NCI-H748 (cell line): ENCODE results near the gene ABCG1.
"Not testable (repeated sequence)": the region's sequence is repeated elsewhere in the genome, so short reads cannot be mapped to it uniquely, and the experiment has no call there.

Experiments used
- DNase-seq: peaks from one replicate; lab custom pipeline; 2025; ENCODE audit not compliant: unreplicated experiment; lab: John Stamatoyannopoulos, UW

ABCG1 gene

GRCh38 chr21:42218836-42219605, at the start of gene ABCG1:
ABCG1 (plus strand) TSS chr21:42219140; CDS start chr21:42219263, 123 bp downstream.
- peak; percentile 78 for DNase-seq

DNA sequence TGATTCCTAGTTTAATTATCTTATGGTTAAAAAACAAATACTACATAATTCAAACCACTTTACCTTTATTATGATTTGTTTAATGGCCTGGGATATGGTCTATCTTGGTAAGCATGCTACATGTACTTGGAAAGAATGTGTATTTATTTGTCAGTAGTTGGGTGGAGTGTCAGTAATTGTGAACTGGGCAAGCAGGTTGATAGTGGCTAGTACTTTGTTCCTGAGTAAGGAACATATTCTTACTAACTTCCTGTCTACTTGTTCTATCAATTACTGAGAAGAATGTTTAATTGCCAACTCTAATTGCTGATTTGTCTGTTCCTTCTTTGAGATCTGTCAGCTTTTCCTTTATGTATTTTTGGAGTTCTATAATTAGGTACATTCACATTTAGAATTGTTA, 49.2 kb upstream of the ABCG1 start:
- no peak for DNase-seq

DNA sequence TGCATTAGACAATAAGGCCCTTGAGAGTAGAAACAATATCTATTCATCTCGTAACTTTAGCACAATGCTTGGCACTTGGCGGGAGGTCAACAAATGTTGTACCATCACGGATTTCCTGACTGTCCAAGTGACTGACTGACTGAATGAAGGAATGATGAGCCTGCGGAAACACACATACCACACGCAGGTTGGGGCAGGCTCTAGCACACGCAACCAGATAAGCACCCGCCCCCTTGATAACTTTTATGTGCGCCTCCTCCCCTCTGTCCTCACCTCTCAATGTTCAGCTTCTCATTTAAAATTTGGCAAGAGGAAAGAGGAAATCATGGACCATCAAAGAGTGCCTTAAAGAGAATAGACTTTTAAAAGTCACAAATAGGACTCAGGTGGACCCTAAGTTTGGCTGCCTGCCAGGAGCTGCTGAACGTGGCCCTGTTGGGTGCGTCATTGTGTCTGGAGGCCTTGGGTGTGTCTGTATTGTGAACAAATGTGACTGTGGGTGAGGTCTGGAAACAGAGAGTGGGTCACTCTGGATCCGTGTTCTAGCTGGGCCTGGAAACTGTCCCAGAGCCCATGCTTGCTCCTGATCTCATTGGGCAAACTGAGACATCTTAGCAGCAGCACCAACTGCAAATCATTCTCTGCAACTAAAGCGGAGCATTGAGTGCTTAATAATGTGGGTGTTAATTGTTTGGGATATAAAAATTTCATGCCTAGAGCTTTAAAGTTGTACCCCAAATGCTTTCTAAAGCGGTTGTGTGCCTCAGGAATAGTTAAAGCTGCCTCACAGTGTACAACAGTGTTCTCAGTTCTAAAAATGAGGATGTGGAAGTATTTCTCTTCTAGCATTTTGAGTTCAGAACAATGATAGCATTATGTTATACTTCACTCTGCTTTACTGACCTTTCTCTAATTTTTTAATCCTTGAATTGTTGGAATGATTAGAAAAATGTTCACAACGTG, 47.6 kb upstream of the ABCG1 start:
- peak; percentile 90 for DNase-seq

DNA sequence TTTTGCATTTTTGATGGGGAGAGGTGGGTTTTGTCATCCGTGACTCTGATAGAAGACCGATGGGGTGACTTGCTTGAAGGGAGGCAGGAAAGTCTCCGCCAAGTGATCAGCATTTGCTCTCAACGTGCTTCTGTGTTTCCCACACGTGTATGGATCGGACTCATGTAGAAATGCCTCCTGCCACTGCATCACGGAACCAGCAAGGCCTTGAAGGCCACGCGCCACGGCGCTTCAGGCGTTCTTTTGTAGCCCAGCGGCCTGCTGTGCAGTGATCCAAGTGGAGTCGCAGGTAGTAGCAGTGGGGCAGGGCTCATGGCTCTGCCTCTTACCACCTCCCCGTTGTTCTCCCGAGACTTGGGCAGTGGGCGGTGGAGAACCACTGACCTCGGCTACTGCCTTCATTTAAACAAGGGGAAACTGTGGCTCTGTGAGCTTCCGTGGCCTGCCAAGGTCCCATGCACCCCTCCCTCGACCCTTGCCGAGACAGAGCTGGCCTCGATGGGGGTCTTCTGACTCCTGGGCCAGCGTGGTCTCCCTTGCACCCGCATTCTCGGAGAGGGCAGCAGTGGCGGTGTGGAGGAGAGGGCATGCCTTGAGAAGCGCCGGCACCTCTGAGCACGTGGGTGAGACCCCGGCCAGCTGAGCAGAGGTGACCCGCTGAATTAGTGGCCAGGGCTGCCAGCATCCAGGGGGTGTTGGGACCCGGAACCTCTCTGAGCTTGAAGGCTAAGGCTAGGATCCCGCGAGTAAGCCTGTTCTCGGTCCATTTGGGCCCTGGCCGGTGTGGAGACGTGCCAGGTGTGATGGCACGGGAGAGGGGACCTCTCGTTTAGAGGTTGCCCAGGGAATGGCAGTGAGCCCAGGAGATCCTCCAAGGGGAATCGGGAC, 46.1 kb upstream of the ABCG1 start:
- DNase-seq = no peak

DNA sequence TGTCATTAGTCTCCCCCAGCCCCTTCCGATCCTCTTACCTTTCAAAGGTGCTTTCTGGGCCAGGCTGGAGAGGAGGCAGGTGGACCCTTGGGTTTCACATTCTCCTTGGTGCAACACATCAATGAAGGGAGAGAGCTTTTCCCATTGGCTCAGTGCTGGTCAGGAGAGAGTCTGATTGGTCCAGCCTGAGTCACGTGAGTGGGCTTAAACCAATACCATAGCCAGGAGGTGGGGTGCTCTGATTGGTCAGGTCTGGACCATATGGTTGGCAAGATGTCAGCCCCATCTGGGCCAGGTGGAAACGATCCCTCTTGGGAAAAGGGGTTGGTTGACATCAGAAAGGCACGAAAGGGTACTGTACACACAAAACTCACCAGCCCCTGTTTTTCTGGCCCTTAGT, 44.8 kb upstream of the ABCG1 start:
- DNase-seq = no peak

DNA sequence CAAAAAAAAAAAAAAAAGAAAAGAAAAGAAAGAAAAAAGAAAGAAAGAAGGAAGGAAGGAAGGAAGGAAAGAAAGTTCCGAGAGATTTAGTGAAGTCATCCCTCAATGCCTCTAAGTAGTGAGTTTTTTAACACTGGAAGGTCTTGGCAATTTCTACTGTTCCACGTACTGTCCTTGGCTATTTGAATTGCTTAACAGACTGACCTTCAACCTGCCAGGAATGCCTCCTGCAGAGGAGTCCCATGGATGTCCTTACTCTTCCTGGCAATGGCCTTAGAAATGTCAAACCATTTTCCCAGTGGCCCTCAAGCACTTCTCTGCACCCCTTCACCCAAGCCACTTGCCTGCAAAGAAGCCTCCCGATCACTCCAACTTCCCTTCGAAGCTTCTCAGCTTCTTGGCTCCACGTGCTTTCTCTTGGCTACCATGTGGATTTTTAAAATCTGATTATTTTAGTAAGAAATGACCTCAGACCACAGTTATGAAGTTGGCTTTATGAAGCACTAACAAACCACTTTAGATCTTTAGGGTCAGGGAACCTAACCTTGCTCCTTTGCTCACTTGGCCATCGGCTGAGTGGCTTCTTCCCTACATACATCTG, 43.7 kb upstream of the ABCG1 start:
- no peak for DNase-seq

GRCh38 chr21:42176859-42177258, 42.1 kb upstream of the ABCG1 start:
- no peak for DNase-seq

GRCh38 chr21:42179316-42179715, 39.6 kb upstream of the ABCG1 start:
- DNase-seq = no peak

- DNase-seq = not testable (repeated sequence)
Measured at GRCh38 chr21:42180001-42180400, 38.9 kb upstream of the ABCG1 start.

- DNase-seq = no peak
Measured at GRCh38 chr21:42182713-42183371, 36.1 kb upstream of the ABCG1 start.

DNA sequence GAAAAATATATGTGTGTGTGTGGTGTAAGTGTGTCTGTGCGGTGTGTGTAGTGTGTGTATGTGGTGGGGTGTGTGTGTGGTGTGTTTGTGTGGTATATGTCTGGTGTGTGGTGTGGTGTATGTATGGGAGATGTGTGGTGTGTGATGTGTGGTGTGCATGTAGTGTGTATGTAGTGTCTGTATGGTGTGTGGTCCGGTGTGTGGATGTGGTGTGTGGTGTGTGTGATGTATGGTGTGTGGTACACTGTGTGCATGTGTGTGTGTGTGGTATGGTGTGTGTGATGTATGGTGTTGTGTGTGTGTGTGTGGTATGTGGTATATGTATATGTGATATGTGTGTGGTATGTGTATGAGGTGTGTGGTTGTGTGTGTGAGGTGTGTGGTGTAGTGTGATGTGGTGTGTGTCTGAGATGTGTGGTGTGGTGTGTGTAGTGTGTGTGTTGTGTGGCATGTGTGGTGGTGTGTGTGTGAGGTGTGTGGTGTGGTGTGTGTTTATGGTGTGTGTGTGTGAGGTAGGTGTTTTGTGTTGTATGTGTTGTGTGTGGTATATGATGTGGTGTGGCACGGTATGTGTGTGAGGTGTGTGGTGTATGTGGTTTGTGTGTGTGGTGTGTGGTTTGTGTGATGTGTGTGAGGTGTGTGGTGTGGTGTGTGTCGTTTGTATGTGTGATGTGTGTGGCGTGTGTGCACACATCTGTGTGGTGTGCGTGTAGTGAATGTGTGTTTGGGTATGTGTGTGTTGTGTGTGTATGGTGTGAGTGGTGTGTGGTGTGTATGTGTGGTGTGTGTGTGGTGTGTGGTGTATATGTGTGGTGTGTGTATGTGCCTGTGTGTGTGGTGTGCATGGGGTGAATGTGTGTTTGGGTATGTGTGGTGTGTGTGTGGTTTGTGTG, 35.3 kb upstream of the ABCG1 start:
- DNase-seq = no peak

- no peak for DNase-seq
Measured at GRCh38 chr21:42186591-42186990, 32.3 kb upstream of the ABCG1 start.

DNA sequence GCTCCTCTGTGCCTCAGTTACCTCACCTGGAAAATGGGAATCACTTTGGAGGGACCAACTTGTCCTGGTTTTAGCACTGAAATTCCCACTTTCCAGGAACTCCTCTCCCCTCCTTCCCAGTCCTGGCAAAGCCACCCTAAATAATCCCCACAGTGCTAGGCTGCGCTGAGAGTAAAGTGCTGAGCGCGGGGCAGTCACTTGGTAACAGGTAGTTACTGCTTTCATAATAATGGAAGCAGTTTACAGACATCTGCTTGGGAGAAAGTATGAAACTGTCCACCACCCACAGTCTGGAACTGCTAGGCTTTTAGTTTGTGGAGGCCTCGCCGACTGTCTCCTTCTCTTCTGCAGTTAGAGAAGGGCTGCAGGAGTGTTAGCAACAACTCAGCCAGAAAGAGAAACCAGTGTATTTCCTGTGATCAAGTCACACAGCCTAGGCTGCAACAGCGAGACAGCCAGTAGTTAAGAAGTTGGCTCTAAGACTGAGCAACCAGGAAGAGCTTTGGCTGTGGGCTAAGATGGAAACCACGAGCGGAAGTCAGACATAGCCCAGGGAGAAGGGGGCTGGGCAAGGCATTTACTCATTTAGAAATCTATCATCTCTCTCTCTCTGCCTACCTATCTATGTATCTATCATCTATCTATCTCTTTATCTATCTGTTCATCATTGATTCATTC, 30.8 kb upstream of the ABCG1 start:
- DNase-seq = no peak

DNA sequence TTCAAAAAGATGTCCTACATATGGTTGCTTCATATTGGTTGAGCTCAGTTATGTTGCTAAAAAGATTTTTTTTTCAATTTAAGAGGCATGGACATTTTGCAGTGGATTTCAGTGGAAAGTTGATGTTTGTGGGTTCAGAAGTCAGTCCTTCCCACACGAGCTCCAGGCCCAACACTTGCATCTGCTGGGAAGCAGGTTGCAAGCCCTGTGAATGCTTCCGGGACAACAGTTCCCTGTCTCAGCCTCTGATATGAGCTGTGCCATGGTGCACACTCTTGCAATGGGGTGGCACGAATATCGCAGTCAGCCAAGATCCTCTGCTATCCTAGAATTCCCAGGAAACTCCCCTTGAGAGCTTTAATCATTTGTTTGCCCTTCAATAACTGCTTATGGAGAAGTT, 30.3 kb upstream of the ABCG1 start:
- DNase-seq = no peak

DNA sequence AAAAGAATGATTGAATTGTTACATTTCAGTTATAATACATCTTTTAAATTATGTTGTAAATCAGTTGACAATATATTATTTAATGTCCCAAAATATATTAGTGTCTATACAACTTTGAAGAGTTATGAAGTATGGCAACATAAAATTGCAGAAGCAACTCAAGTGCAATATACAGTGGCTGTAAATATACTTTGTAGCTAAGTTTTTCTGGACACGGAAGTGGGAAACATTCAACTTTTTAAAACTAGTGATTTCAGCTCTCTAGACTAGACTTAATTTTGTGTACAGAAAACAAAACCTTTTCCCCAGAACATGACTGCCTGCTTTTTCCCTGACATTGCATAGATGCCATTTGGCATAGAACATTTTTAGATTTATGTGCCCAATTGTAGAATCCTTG, 29.5 kb upstream of the ABCG1 start:
- no peak for DNase-seq

GRCh38 chr21:42189860-42190485, 29.0 kb upstream of the ABCG1 start:
- DNase-seq = no peak

DNA sequence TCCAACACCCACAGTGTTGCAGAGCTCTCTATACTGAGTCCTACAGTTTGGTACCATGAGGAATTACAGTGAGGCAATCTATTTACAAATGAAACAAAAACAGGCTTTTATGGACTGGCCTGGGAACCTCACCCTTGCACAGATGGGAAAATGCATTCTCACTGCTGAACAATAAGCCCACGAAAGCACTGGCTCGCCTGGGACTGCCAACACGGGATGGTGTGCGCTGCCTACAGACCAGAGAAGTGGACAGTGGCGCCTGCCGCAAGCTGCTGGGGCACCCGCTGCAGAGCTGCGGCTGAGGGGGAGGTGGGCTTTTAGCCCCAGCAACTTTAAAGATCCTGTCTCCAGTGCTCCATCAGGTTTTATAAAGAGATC, 28.5 kb upstream of the ABCG1 start:
- DNase-seq = no peak

DNA sequence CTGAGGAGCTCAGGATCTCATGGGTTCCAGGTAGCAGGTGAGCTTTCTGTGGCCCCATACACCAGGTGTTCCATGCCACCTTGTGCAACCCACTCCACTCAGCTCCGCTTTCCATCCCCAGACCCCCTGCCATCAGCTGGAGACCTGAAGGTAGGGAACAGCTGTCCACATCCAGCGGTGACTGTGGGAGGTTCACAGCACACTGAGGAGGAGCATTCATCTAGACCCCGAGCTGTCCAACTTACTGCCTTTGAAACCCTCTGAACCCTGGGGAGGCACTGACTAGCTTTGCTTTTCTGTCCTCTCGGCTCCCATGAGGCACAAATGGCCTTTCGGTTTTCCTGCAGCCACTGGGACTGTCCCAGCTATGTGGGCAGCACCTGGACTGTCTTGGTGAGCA, 27.9 kb upstream of the ABCG1 start:
- DNase-seq = no peak
